Measurements from ENCODE around the gene KIAA1328. TPM values are rescaled to one million over a fixed set of nuclear protein-coding genes. Genes with fewer than 3 reads are reported as not detected.

KIAA1328 gene
- total and polyA plus RNA-seq, 11 donors, result 1.4 to 6.4 (median 4.0) TPM

DNA sequence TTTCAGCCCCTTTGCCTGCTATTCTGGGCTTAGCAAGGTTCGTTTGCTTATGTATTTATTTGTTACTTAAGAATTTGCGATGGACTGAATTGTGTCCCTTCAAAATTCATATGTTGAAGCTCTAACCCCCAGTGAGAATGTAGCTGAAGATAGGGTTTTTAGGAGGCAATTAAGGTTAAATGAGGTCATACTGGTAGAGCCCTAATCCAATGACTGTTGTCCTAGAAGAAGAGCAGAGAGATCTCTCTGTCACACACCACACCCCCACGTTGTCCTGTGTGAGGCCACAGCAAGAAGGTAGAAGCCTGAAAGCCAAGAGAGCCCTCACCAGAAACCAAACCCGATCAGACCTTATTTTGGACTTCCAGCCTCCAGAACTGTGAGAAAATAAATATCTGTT, 66.7 kb downstream of the KIAA1328 start:
- no peak overlapping the region for H3K27ac ChIP-seq
- no peaks in the 10 kb centered on the region for H3K36me3 ChIP-seq
- no peak for ATAC-seq
- intact Hi-C loops (cut with DNase I), result no loop called here
- peaks cover 0 to 19% (median 6%) of the 10 kb centered on the region in 12 donors for H3K9me3 ChIP-seq
- H3K4me1 ChIP-seq, result no peaks in the 10 kb centered on the region
- 88 to 96% (median 91%) methylated on average over 4 of the region's 4 CpGs for WGBS, 4 donors
- no peaks in the 10 kb centered on the region for H3K27me3 ChIP-seq
- no peak for DNase-seq
- no peak overlapping the region for H3K4me3 ChIP-seq
- TF ChIP-seq POLR2A (IDR thresholded peaks at IDR 0.05), result no peak
- TF ChIP-seq, protein P1, sequence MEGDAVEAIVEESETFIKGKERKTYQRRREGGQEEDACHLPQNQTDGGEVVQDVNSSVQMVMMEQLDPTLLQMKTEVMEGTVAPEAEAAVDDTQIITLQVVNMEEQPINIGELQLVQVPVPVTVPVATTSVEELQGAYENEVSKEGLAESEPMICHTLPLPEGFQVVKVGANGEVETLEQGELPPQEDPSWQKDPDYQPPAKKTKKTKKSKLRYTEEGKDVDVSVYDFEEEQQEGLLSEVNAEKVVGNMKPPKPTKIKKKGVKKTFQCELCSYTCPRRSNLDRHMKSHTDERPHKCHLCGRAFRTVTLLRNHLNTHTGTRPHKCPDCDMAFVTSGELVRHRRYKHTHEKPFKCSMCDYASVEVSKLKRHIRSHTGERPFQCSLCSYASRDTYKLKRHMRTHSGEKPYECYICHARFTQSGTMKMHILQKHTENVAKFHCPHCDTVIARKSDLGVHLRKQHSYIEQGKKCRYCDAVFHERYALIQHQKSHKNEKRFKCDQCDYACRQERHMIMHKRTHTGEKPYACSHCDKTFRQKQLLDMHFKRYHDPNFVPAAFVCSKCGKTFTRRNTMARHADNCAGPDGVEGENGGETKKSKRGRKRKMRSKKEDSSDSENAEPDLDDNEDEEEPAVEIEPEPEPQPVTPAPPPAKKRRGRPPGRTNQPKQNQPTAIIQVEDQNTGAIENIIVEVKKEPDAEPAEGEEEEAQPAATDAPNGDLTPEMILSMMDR (IDR thresholded peaks at IDR 0.05), result no peak

DNA sequence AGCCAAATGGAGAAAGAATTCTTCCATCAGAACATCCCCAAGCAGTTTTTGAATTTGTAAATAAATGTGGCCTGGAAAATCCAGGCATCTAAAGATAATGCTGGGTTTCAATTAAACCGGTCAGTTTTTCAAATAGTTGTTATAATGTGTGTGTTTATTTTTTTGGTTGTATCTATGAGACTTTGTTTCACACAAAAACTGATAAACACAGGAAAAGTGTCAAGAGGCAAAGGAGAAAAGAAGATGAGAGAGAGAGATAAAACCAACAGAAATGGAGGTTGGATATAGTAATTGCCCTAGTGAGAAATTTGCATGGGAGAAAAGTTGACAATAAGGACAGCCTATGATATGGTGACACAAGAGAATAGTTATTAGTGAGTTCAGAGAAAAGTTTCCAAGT, 68.3 kb downstream of the KIAA1328 start:
- DNase-seq, result no peak
- H3K4me1 ChIP-seq, result peaks cover 0 to 9% (median 0%) of the 10 kb centered on the region in 12 donors
- peaks cover 0 to 19% (median 6%) of the 10 kb centered on the region in 12 donors for H3K9me3 ChIP-seq
- no peak overlapping the region for H3K27ac ChIP-seq
- no peak for TF ChIP-seq POLR2A (IDR thresholded peaks at IDR 0.05)
- TF ChIP-seq, protein P1 (IDR thresholded peaks at IDR 0.05), result no peak
- H3K27me3 ChIP-seq, result no peaks in the 10 kb centered on the region
- no peak for ATAC-seq
- intact Hi-C loops (cut with DNase I), result no loop called here
- no peaks in the 10 kb centered on the region for H3K36me3 ChIP-seq
- H3K4me3 ChIP-seq, result no peak overlapping the region
- 77 to 87% (median 83%) methylated on average over 1 of the region's 1 CpG for WGBS, 4 donors

DNA sequence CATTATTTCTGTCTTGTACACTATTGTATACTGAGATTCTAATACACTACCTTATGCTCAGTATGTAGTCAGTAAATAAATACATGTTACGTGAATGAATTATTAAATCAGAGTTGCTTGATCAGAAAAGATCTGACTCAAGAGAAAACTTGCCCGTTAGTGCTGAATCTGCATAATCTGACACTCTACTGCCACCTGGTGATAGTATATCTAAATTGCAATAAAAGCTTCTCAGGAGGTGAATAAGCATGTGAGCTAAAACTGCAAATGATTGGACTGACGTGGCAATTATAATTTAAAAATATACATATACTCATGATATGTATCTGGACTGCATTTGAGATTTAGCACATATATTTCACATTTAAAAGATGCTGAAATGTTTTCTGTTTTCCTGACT, 70.4 kb downstream of the KIAA1328 start:
- H3K4me3 ChIP-seq, result no peak overlapping the region
- no peak for ATAC-seq
- TF ChIP-seq, protein P1 (IDR thresholded peaks at IDR 0.05), result no peak
- H3K27me3 ChIP-seq, result no peaks in the 10 kb centered on the region
- no peak overlapping the region for H3K27ac ChIP-seq
- H3K4me1 ChIP-seq, result peaks cover 0 to 10% (median 0%) of the 10 kb centered on the region in 12 donors
- no peaks in the 10 kb centered on the region for H3K36me3 ChIP-seq
- H3K9me3 ChIP-seq, result peaks cover 0 to 19% (median 6%) of the 10 kb centered on the region in 12 donors
- 88 to 94% (median 92%) methylated on average over 3 of the region's 3 CpGs for WGBS, 4 donors
- intact Hi-C loops (cut with DNase I), result no loop called here
- no peak for DNase-seq

DNA sequence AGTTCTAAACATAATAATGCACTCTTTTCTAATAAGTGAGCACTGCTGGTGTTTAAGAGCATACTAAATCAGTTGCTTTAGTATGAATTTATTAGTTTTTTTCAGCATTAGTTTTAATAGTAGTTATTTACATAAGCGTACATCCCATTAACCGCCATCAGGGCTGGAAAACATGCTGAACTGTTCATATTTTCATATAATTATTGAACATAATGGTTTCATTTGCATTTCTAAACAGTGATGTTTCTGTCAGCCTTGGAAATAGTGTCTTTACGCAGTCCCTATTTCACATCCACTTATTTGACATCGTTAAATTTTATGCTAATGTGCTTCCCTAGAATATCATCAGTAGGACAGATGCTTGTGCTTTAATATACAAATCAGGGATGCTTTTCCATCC, 71.5 kb downstream of the KIAA1328 start:
- no peaks in the 10 kb centered on the region for H3K27me3 ChIP-seq
- H3K36me3 ChIP-seq, result no peaks in the 10 kb centered on the region
- H3K4me3 ChIP-seq, result no peak overlapping the region
- H3K9me3 ChIP-seq, result peaks cover 0 to 19% (median 6%) of the 10 kb centered on the region in 12 donors
- intact Hi-C loops (cut with DNase I), result no loop called here
- peaks cover 0 to 10% (median 0%) of the 10 kb centered on the region in 12 donors for H3K4me1 ChIP-seq
- TF ChIP-seq, protein P1 (IDR thresholded peaks at IDR 0.05), result no peak
- TF ChIP-seq POLR2A (IDR thresholded peaks at IDR 0.05), result no peak
- no peak overlapping the region for H3K27ac ChIP-seq
- ATAC-seq, result no peak
- 97 to 99% (median 98%) methylated on average over 4 of the region's 4 CpGs for WGBS, 4 donors
- DNase-seq, result no peak

All from heart left ventricle (tissue), 16 donors.